HG02943 (cell line): ENCODE data around the gene RBM11.

Experiments
- ATAC-seq: cut with Tn5 transposase; IDR thresholded peaks from one replicate; pipeline ENCODE4 v1.9.1; 2021; ENCODE audit warnings: mild to moderate bottlenecking, low read depth, moderate library complexity; ENCODE audit not compliant: unreplicated experiment

The RBM11 gene

DNA sequence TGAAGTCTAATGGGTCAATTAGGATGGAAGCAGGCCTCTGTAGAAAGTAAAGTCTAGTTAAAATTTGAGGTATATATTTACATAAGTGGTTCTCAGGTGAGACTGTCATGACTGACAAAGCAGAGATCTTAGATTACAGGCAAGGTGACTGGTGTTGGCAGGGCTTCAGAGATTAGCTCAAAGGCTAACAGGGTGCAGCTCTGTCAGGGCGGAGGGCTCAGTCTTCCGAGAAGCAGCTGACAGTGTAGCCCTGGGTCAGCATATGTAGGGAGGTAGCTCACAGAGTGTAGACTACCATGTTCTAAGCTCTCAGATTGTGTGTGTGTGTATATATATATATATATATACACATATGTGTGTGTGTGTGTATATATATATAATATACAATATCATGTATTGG lies 54.7 kb downstream of the RBM11 start:
- no peak for ATAC-seq

DNA sequence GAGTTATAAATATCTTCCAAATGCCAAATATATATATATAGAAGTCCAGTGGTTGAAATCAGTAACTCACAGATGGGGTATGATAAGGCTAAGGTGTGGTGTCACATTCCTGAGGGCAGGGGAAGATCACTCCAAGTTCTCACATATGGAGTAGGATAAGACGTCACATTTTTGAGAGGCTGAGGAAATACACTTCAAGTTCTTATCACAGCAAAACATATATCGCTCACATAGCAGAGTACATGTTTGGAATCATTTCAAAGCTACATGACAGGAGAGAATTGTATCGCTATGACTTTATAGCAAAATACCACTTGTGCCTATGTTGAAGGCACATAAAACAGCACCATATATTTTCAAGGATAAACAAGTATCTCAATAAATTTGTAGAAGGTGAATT lies 55.1 kb downstream of the RBM11 start:
- ATAC-seq, result no peak

DNA sequence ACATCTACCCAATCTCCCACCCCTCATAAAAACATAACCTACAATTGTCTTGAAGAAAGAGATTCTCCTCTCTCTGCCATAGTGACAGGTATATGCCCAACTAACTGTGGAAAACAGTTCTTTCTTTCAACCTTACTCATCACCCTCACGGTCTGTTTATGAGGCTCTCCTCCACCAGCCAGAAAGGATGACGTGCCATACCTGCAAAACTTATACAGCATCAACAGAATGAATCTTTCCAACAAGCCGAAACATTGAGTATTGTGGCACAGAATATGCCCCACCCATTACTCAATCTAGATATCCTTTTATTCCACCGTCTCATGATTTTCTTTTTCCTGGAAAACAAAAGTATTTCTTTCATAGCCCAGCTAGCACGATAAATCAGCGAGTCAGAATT lies 55.7 kb downstream of the RBM11 start:
- no peak for ATAC-seq

DNA sequence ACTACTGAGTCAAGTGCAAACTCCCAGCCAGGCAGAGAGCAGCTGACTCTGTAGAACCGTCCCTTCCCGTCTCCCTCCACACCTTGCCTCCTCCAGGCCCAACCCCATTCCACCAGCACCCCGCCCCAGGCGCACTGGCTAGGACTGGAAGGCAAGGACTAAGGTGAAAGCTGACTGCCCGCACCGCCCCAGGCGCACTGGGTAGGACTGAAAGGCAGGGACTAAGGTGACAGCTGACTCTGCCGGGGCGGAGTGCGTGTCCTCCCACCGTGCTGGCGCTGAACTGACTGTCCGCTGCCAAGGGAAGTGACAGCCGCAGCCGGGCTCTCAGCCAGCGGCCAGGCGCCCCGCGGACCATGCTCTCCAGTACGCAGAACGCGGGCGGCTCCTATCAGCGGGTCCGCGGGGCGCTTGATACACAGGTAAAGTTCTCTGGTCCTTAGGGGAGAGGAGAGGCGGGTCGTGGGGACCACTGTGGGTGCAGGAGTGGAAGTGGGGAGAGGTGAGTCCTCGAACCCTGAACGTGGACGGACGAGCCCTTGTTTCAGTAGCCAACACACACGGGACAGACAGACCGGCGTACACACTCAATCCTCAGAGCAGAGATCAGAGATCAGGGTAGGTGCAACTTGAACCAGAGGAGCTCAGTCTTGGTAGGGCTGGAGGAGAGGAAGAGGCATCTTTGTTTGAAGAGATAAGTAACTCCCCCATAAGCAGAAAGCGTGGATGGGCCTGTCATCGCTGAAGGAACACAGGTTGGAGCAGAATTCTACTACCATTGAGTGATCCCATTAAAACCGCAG lies 58.0 kb downstream of the RBM11 start:
- no peak for ATAC-seq

DNA sequence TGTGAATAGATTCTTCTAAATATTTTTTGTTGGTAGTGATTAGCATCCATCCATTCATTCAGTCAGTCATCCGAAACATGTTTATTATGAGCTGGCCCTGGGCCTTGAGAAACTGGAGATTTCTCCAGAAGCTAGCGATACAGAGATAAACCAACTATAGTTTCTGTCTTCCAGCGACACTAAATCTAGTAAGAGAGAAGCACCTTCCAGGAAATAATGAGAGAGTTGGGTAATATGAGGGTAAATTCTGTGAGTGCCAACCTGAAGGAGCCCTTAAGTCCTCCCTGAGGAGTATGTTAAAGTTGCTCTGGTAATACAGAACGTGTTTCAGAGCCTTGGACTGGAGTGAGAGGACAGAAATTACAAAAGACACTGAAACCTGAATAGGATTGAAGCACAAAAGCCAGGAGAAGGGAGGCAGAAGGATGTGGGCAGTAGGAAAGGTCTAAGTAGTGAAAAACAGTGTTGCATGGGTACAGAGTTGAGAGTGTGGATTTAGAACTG lies 59.8 kb downstream of the RBM11 start:
- no peak for ATAC-seq
